GM12878 (cell line): ENCODE data around the gene EHD4. TPM values are rescaled to one million over a fixed set of nuclear protein-coding genes. Genes with fewer than 3 reads are reported as not detected.

Experiments
- ATAC-seq: fragments of 200-7000 bp; cut with Tn5 transposase; 3 replicates; pipeline ENCODE4 v1.9.1; 2020; ENCODE audit warnings: mild to moderate bottlenecking, moderate library complexity
- BruUV-seq: library from RNA; stranded (reverse); fragments of 400-500 nt; replicated peaks from 2 replicates; lab custom pipeline; 2021; lab: Mats Ljungman, UMichigan
- CTCF ChIA-PET: fragments of 300-600 bp; sonication (Branson Sonifier 250); formaldehyde crosslinking; extraction: SDS; loops from one replicate; lab custom pipeline; 2021; ENCODE audit warnings: inconsistent platforms; lab: Yijun Ruan, JAX
- POLR2A ChIA-PET: fragments of 350-600 bp; formaldehyde crosslinking; extraction: SDS; loops from one replicate; lab custom pipeline; 2021; ENCODE audit warnings: inconsistent platforms; lab: Charles Lee
- RAD21 ChIA-PET: fragments of 300-600 bp; sonication (Branson Sonifier 250); formaldehyde crosslinking; loops from one replicate; lab custom pipeline; 2023; ENCODE audit warnings: antibody characterized with exemption; ENCODE audit not compliant: unreplicated experiment; lab: Charles Lee
- SMC1A ChIA-PET: fragments of 300-600 bp; sonication (Branson Sonifier 250); formaldehyde crosslinking; loops from one replicate; lab custom pipeline; 2023; ENCODE audit not compliant: unreplicated experiment, uncharacterized antibody; lab: Charles Lee
- DNase-seq: peaks from one replicate; pipeline ENCODE4 v3.0.0-alpha.2; 2011; ENCODE audit warnings: low read depth, low spot score
- FAIRE-seq: peaks from 3 replicates; lab custom pipeline; 2011; peaks lifted over from hg19 to GRCh38; lab: Jason Lieb, UNC
- H2AFZ ChIP-seq: 2 replicates; pipeline ENCODE4 v1.6.0; 2011; ENCODE audit warnings: low read depth, low read length, control low read depth; ENCODE audit not compliant: control insufficient read depth
- H3K27ac ChIP-seq: 2 replicates; pipeline ENCODE4 v1.5.1; 2011; ENCODE audit warnings: control low read depth; ENCODE audit not compliant: control insufficient read depth, insufficient read depth
- H3K27me3 ChIP-seq, 2 experiments: replicated peaks in 1 of 2; 2 replicates each; pipeline versions ENCODE4 v1.6.0 to v1.6.1; 2011; ENCODE audit warnings: low read length in 1 of 2; ENCODE audit not compliant: control insufficient read depth in 2 of 2, insufficient read depth in 2 of 2
- H3K36me3 ChIP-seq, 2 experiments: 2 replicates each; pipeline ENCODE4 v1.5.1; 2011; ENCODE audit warnings: low read length in 1 of 2; ENCODE audit not compliant: control insufficient read depth in 2 of 2, insufficient read depth in 2 of 2
- H3K4me1 ChIP-seq: 2 replicates; pipeline ENCODE4 v1.6.1; 2011; ENCODE audit warnings: mild to moderate bottlenecking, low read length, moderate library complexity, mixed read lengths; ENCODE audit not compliant: control insufficient read depth, insufficient read depth
- H3K4me2 ChIP-seq: 2 replicates; pipeline ENCODE4 v1.6.0; 2011; ENCODE audit warnings: control low read depth; ENCODE audit not compliant: control insufficient read depth, insufficient read depth
- H3K4me3 ChIP-seq: fragments of 200-600 bp; sonication (generic); 2 replicates; pipeline ENCODE4 v1.5.1; 2016
- H3K79me2 ChIP-seq: 2 replicates; pipeline ENCODE4 v1.6.0; 2011; ENCODE audit warnings: low read length; ENCODE audit not compliant: control insufficient read depth, insufficient read depth
- H3K9ac ChIP-seq: 2 replicates; pipeline ENCODE4 v1.8.0; 2011; ENCODE audit warnings: low read length, control low read depth, mixed read lengths; ENCODE audit not compliant: control insufficient read depth, insufficient read depth
- H3K9me3 ChIP-seq: replicated peaks from 3 replicates; pipeline ENCODE4 v1.5.1; 2011; ENCODE audit warnings: mild to moderate bottlenecking, low read length; ENCODE audit not compliant: control insufficient read depth, insufficient read depth
- H4K20me1 ChIP-seq: 2 replicates; pipeline ENCODE4 v1.6.0; 2011; ENCODE audit not compliant: control insufficient read depth, insufficient read depth
- ASH2L ChIP-seq: fragments of 300-600, 200-600 bp; sonication (generic); IDR thresholded peaks from 2 replicates; pipeline ENCODE4 v1.6.1; 2017; ENCODE audit warnings: low read depth, mild to moderate bottlenecking, borderline replicate concordance
- KAT2A ChIP-seq: conservative IDR thresholded peaks from 2 replicates; pipeline ENCODE4 v1.6.1; 2011; ENCODE audit warnings: low read depth, low read length; ENCODE audit not compliant: control insufficient read depth
- MTA2 ChIP-seq: fragments of 450-650 bp; IDR thresholded peaks from 2 replicates; pipeline ENCODE4 v1.6.1; 2016; ENCODE audit warnings: low read depth, mild to moderate bottlenecking, moderate library complexity
- PAX8 ChIP-seq: fragments of 450-650 bp; IDR thresholded peaks from 2 replicates; pipeline ENCODE4 v1.6.1; 2017; ENCODE audit warnings: mild to moderate bottlenecking, moderate library complexity
- POLR2AphosphoS2 ChIP-seq: IDR thresholded peaks from 2 replicates; pipeline ENCODE4 v1.6.1; 2011; ENCODE audit warnings: low read depth, mild to moderate bottlenecking, low read length, improper control_type of control experiment, moderate library complexity
- RBBP5 ChIP-seq: fragments of 200-600 bp; sonication (generic); conservative IDR thresholded peaks from 2 replicates; pipeline ENCODE4 v1.6.1; 2016
- RCOR1 ChIP-seq: conservative IDR thresholded peaks from 2 replicates; pipeline ENCODE4 v1.6.1; 2012; ENCODE audit warnings: low read depth, low read length, improper control_type of control experiment
- YY1 ChIP-seq: IDR thresholded peaks from 2 replicates; pipeline ENCODE4 v1.6.1; 2011; ENCODE audit warnings: low read depth, mild to moderate bottlenecking, low read length
- WGBS: methylation state at CpG from one replicate; pipeline ENCODE4 v1.1.6; 2016; ENCODE audit warnings: low lambda C conversion rate; ENCODE audit not compliant: insufficient replicate concordance, insufficient coverage; ENCODE audit errors: missing lambda C conversion rate; 5-methylcytosine and 5-hydroxymethylcytosine counted together
- in situ Hi-C: fragments of 300-500 bp; cut with MboI; formaldehyde crosslinking; loops from 9 replicates; pipeline ENCODE4 v1.14.3; 2018; ENCODE audit warnings: mixed read lengths
- intact Hi-C: fragments of 100-400 bp; cut with micrococcal nuclease; formaldehyde crosslinking; loops from one replicate; pipeline ENCODE4 v1.14.2; 2022; ENCODE audit not compliant: unreplicated experiment
- polyA plus RNA-seq, 11 experiments: library from polyadenylated mRNA; depleted of rRNA in 4 of 11; unstranded in 6 of 11; stranded (reverse) in 5 of 11; fragments of >200 nt; fragmentation: Nextera tagmentation in 4 of 11; fragmentation: Illumina TruSeq in 1 of 11; extraction: Ambion mirVana in 4 of 11; extraction: Trizol in 1 of 11; gene quantifications; 1 replicate in 1 of 11; 2 replicates in 10 of 11; pipeline versions ENCODE4 v1.2.1 to v1.2.3, GENCODE V29; 2011 to 2016; ENCODE audit warnings: inconsistent platforms in 2 of 11, missing spikeins in 2 of 11, low read depth in 1 of 11
- total RNA-seq, 4 experiments: library from RNA; depleted of rRNA in 3 of 4; stranded (reverse); fragments of >200 nt in 3 of 4; fragmentation: Illumina TruSeq in 1 of 4; extraction: Trizol in 1 of 4; gene quantifications; 2 replicates each; pipeline versions ENCODE4 v1.2.1 to v1.2.3, GENCODE V29; 2013 to 2021
- TF ChIP-seq, protein P1 (sequence below): fragments of 450-650 bp; IDR thresholded peaks from 2 replicates; pipeline ENCODE4 v1.6.1; 2017; ENCODE audit warnings: mild to moderate bottlenecking, low read depth, inconsistent platforms; ENCODE audit not compliant: poor library complexity, severe bottlenecking

Gene EHD4
- total and polyA plus RNA-seq, 10 of the 15 experiments (the other 5 are each of a cell fraction or from before 2014, with no cell fraction given): 4.2 to 62.9 (median 44.7) TPM

- RAD21 ChIA-PET: interaction anchor here (0.5 to 2.2 kb wide), 4 partner anchors 11 to 57 kb away, joined by 4 to 11 read pairs (median 4); partner anchors contain the start of gene EHD4
- FAIRE-seq (no peak), ATAC-seq (no peak), DNase-seq (no peak)
- Histone ChIP-seq H3K36me3 (peaks cover 31 to 49% of the 10 kb centered on the region in 2 experiments), H3K4me2 (no peak overlapping the region), H3K9me3 (no peaks in the 10 kb centered on the region), H3K4me1 (peaks cover 5% of the 10 kb centered on the region), H3K27me3 (no peaks in the 10 kb centered on the region), H3K79me2 (no peaks in the 10 kb centered on the region; the same call in 1 of the 2 replicates), H3K27ac (no peak overlapping the region), H3K4me3 (no peak overlapping the region), H2AFZ (no peak overlapping the region), H4K20me1 (no peaks in the 10 kb centered on the region; the same call in 1 of the 2 replicates), H3K9ac (no peak overlapping the region)
- CTCF ChIA-PET: interaction anchor here (0.7 to 5.2 kb wide), 6 partner anchors 8 to 363 kb away, joined by 3 to 21 read pairs (median 4); no protein-coding TSS in a partner anchor
- TF ChIP-seq RBBP5: no peak
- TF ChIP-seq MTA2: no peak
- TF ChIP-seq POLR2AphosphoS2: no peak
- TF ChIP-seq RCOR1: no peak
- no peak for TF ChIP-seq KAT2A
- no peak for TF ChIP-seq PAX8
- TF ChIP-seq ASH2L: no peak
- TF ChIP-seq YY1: no peak
- TF ChIP-seq, protein P1, sequence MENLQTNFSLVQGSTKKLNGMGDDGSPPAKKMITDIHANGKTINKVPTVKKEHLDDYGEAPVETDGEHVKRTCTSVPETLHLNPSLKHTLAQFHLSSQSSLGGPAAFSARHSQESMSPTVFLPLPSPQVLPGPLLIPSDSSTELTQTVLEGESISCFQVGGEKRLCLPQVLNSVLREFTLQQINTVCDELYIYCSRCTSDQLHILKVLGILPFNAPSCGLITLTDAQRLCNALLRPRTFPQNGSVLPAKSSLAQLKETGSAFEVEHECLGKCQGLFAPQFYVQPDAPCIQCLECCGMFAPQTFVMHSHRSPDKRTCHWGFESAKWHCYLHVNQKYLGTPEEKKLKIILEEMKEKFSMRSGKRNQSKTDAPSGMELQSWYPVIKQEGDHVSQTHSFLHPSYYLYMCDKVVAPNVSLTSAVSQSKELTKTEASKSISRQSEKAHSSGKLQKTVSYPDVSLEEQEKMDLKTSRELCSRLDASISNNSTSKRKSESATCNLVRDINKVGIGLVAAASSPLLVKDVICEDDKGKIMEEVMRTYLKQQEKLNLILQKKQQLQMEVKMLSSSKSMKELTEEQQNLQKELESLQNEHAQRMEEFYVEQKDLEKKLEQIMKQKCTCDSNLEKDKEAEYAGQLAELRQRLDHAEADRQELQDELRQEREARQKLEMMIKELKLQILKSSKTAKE: no peak
- intact Hi-C loops: no loop called here
- SMC1A ChIA-PET: interaction anchor here (1.0 to 2.5 kb wide), 7 partner anchors 11 to 143 kb away, joined by 3 to 10 read pairs (median 5); partner anchors contain the start of gene EHD4
- 97% methylated on average over 6 of the region's 6 CpGs for WGBS
- BruUV-seq: no TSS peak
- in situ Hi-C loops: no loop called here
- POLR2A ChIA-PET: interaction anchor here (0.5 kb wide), 1 partner anchor 494 kb away, joined by 3 read pairs; no protein-coding TSS in a partner anchor
Measured at GRCh38 chr15:41915255-41915994, 56.9 kb downstream of the EHD4 start.
